ENCODE measurements around the gene FBXO45.
"Not testable (repeated sequence)": the region's sequence is repeated elsewhere in the genome, so short reads cannot be mapped to it uniquely, and the experiment has no call there.

Gene FBXO45

GRCh38 chr3:196620161-196620604, 51.7 kb downstream of the FBXO45 start:
- DNase-seq = no peak

DNA sequence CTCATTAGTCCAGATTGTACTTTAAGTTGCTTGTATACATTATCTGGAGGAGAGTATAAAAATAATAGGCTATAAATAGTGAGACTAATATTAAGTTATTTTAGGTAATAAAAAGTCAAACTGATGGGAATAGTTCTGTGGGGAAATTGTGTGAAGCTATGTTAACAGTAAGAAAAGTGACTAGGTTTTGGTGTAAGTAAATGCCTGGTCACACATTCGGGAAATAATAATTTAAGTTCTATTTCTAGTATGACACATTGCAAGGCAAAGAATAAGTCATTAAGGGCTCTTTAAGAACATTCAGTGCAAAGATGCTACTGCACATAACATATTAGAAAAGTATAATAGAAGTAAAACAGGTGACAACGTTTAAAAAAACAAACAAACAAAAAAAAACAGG, 52.2 kb downstream of the FBXO45 start:
- no peak for DNase-seq

GRCh38 chr3:196621611-196622010, 53.2 kb downstream of the FBXO45 start:
- no peak for DNase-seq

- no peak for DNase-seq
Observed at GRCh38 chr3:196624067-196624790, 55.8 kb downstream of the FBXO45 start.

DNA sequence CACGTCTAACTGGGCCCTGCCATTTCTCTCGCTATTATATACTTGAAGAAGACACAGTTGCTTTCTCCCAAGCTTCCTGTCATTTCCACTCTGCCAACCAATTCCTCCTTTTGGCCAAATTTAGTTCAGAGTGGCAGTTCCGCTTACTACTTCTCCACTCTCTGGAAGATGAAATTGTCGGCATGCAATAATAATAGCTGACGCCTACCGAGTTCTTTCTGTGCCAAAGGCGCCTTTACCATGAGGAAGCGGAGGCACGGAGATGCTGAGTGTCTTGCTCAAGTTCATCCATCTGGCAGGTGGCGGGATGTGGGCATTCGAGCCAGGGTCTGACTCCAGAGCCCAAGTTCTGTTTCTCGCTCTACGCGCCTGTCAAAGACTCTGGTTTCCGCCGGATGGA, 56.4 kb downstream of the FBXO45 start:
- no peak for DNase-seq

DNA sequence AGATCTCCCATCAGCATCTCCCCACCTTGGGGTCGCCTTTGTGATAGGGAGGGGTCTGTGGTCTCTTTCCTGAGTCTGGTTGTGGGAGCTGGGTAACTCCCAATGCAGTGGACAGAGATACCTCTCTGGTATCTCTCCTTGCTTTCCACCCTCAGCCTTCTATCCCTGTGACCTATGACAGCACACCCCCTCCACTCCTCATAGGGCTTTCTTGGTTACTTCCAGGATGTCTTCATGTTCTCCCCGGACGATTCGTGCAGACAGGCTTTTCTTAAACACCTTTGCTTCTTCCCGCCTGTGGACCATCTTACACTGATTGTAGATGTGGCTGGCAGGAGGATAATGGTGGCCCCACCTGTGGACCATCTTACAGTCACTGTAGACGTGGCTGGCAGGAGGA, 56.9 kb downstream of the FBXO45 start:
- no peak for DNase-seq

DNA sequence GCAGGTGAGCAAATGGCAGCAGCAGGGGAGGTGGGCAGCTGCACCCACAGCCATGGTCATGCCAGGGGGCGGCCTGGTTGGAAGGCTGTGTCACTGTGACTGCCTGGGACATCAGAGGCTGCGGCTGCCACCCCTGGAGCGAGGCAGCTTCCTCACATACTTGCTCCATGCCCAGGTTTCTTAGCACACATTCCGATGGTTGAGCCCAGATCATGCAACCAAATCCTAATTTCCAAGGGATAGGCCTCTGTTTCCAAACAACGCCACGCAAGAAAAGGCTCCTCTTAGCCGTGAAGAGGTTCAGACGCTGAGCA, 59.4 kb downstream of the FBXO45 start:
- DNase-seq = no peak

- DNase-seq = no peak
Observed at GRCh38 chr3:196629228-196629627, 60.8 kb downstream of the FBXO45 start.

- DNase-seq = no peak
Observed at GRCh38 chr3:196631682-196632045, 63.2 kb downstream of the FBXO45 start.

- DNase-seq = peak; percentile 85
Observed at GRCh38 chr3:196632046-196632751, 63.7 kb downstream of the FBXO45 start.

- DNase-seq = no peak
Observed at GRCh38 chr3:196633555-196634151, 65.2 kb downstream of the FBXO45 start.

- no peak for DNase-seq
Observed at GRCh38 chr3:196634224-196634623, 65.8 kb downstream of the FBXO45 start.

GRCh38 chr3:196634829-196635228, 66.4 kb downstream of the FBXO45 start:
- no peak for DNase-seq

GRCh38 chr3:196636369-196637349, 68.2 kb downstream of the FBXO45 start:
- DNase-seq = no peak

GRCh38 chr3:196637941-196638340, 69.5 kb downstream of the FBXO45 start:
- not testable (repeated sequence) for DNase-seq
